B cell (primary cell): ENCODE data around the gene MNAT1. TPM values are rescaled to one million over a fixed set of nuclear protein-coding genes. Genes with fewer than 3 reads are reported as not detected.

ENCODE experiments used
- ATAC-seq: fragments of 200-7000 bp; cut with Tn5 transposase; one replicate; pipeline ENCODE4 v1.10.0; 2021; ENCODE audit warnings: low read depth, mild to moderate bottlenecking, moderate number of reproducible peaks, moderate library complexity
- CTCF ChIA-PET: fragments of 350-600 bp; sonication (Branson Sonifier 250); formaldehyde crosslinking; loops from one replicate; lab custom pipeline; 2021; ENCODE audit warnings: antibody characterized with exemption, inconsistent platforms; lab: Charles Lee
- POLR2A ChIA-PET: fragments of 350-600 bp; sonication (Branson Sonifier 250); formaldehyde crosslinking; loops from one replicate; lab custom pipeline; 2021; ENCODE audit warnings: antibody characterized with exemption; lab: Charles Lee
- DNase-seq: peaks from one replicate; pipeline ENCODE4 v3.0.0; 2013
- H2AFZ ChIP-seq: 2 replicates; pipeline ENCODE4 v1.6.1; 2012; ENCODE audit warnings: mild to moderate bottlenecking, low read depth, low read length; ENCODE audit not compliant: insufficient read depth, poor library complexity, severe bottlenecking
- H3K27ac ChIP-seq, 2 donors: 1 replicate in 1 of 2; 2 replicates in 1 of 2; pipeline ENCODE4 v1.5.1; 2012 to 2013; ENCODE audit warnings: low read length in 2 of 2, mild to moderate bottlenecking in 2 of 2, moderate library complexity in 1 of 2
- H3K27me3 ChIP-seq, 4 experiments: fragments of 200-600 bp in 1 of 4; sonication (generic) in 1 of 4; replicated peaks in 1 of 4; 1 replicate in 2 of 4; 2 replicates in 2 of 4; pipeline versions ENCODE4 v1.6.1 to v1.7.0; 2013 to 2016; ENCODE audit warnings: low read length in 3 of 4, mild to moderate bottlenecking in 2 of 4, mixed read lengths in 1 of 4, moderate library complexity in 1 of 4; ENCODE audit not compliant: insufficient read depth in 4 of 4, control insufficient read depth in 3 of 4; ENCODE audit errors: control extremely low read depth in 1 of 4
- H3K36me3 ChIP-seq, 2 experiments: replicated peaks in 1 of 2; 1 replicate in 1 of 2; 2 replicates in 1 of 2; pipeline versions ENCODE4 v1.6.1 to v1.7.1; 2013; ENCODE audit warnings: low read length in 1 of 2; ENCODE audit not compliant: insufficient read depth in 2 of 2, control insufficient read depth in 1 of 2; ENCODE audit errors: control extremely low read depth in 1 of 2, extremely low read depth in 1 of 2
- H3K4me1 ChIP-seq, 2 donors: fragments of 200-600 bp in 1 of 2; sonication (generic) in 1 of 2; 1 replicate in 1 of 2; 2 replicates in 1 of 2; pipeline versions ENCODE4 v1.5.1 to v1.6.1; 2013 to 2017; ENCODE audit warnings: low read length in 2 of 2; ENCODE audit not compliant: control insufficient read depth in 2 of 2, insufficient read depth in 2 of 2
- H3K4me2 ChIP-seq: replicated peaks from 2 replicates; pipeline ENCODE3; 2012; ENCODE audit warnings: mild to moderate bottlenecking, low read depth, low read length; ENCODE audit not compliant: poor library complexity, severe bottlenecking
- H3K4me3 ChIP-seq, 5 experiments: fragments of 200-600 bp in 1 of 5; sonication (generic) in 1 of 5; 1 replicate in 3 of 5; 2 replicates in 2 of 5; pipeline versions ENCODE4 v1.5.1 to v1.7.0; 2011 to 2016; ENCODE audit warnings: low read length in 4 of 5, mild to moderate bottlenecking in 4 of 5, low read depth in 2 of 5, control low read depth in 1 of 5, moderate library complexity in 1 of 5; ENCODE audit not compliant: insufficient read depth in 1 of 5; ENCODE audit errors: control extremely low read depth in 1 of 5, extremely low read depth in 1 of 5
- H3K79me2 ChIP-seq: fragments of 200-600 bp; sonication (generic); one replicate; pipeline ENCODE4 v1.6.0; 2016; ENCODE audit warnings: low read length; ENCODE audit not compliant: control insufficient read depth, insufficient read depth
- H3K9ac ChIP-seq: fragments of 200-600 bp; sonication (generic); 2 replicates; pipeline ENCODE4 v1.6.1; 2017; ENCODE audit warnings: mild to moderate bottlenecking, low read length, moderate library complexity
- H3K9me3 ChIP-seq, 3 donors: one replicate each; pipeline versions ENCODE4 v1.6.1 to v1.7.1; 2013; ENCODE audit warnings: low read length in 2 of 3; ENCODE audit not compliant: control insufficient read depth in 2 of 3, insufficient read depth in 1 of 3; ENCODE audit errors: control extremely low read depth in 1 of 3
- H4K20me1 ChIP-seq: 2 replicates; pipeline ENCODE4 v1.6.0; 2012; ENCODE audit warnings: mild to moderate bottlenecking, low read length; ENCODE audit not compliant: insufficient read depth, control insufficient read depth, poor library complexity, severe bottlenecking
- H3K27ac Mint-ChIP-seq: one replicate; pipeline ENCODE4 v1.8.0; 2021; ENCODE audit warnings: mixed read lengths
- H3K27me3 Mint-ChIP-seq: one replicate; pipeline ENCODE4 v1.8.0; 2021; ENCODE audit warnings: mixed read lengths
- H3K4me1 Mint-ChIP-seq: one replicate; pipeline ENCODE4 v1.8.0; 2021; ENCODE audit warnings: mixed read lengths
- H3K4me3 Mint-ChIP-seq: one replicate; pipeline ENCODE4 v1.8.0; 2021; ENCODE audit warnings: mixed read lengths
- H3K9me3 Mint-ChIP-seq: one replicate; pipeline ENCODE4 v1.8.0; 2022; ENCODE audit warnings: mixed read lengths; ENCODE audit not compliant: insufficient read depth
- EZH2 ChIP-seq: IDR thresholded peaks from 2 replicates; pipeline ENCODE4 v1.6.1; 2012; ENCODE audit warnings: borderline replicate concordance, low read depth, mild to moderate bottlenecking, moderate library complexity, low read length; ENCODE audit not compliant: insufficient read depth, poor library complexity, severe bottlenecking
- WGBS: methylation state at CpG from one replicate; pipeline ENCODE4 v1.1.5; 2013; ENCODE audit warnings: missing lambda C conversion rate; ENCODE audit not compliant: insufficient coverage; 5-methylcytosine and 5-hydroxymethylcytosine counted together
- intact Hi-C: fragments of 100-400 bp; cut with micrococcal nuclease; formaldehyde crosslinking; loops from one replicate; pipeline ENCODE4 v1.10.0; 2022
- polyA plus RNA-seq: library from polyadenylated mRNA; depleted of rRNA; stranded (reverse); fragments of >200 nt; gene quantifications from 2 replicates; pipeline ENCODE4 v1.2.3, GENCODE V29; 2012
- total RNA-seq, 2 donors: library from RNA; stranded (reverse); fragments of 120-200 nt in 1 of 2; gene quantifications; 1 replicate in 1 of 2; 2 replicates in 1 of 2; pipeline versions ENCODE4 v1.2.3 to v1.2.4, GENCODE V29; 2013 to 2022
- TF ChIP-seq, protein P1 (sequence below): fragments of 200-600 bp; IDR thresholded peaks from one replicate; pipeline ENCODE4 v1.8.0; 2022; ENCODE audit warnings: antibody characterized with exemption, mild to moderate bottlenecking

Gene MNAT1
- total and polyA plus RNA-seq, 2 donors (not counting 1 experiment from before 2014, with no cell fraction given), result 15.2 to 28.2 TPM

DNA sequence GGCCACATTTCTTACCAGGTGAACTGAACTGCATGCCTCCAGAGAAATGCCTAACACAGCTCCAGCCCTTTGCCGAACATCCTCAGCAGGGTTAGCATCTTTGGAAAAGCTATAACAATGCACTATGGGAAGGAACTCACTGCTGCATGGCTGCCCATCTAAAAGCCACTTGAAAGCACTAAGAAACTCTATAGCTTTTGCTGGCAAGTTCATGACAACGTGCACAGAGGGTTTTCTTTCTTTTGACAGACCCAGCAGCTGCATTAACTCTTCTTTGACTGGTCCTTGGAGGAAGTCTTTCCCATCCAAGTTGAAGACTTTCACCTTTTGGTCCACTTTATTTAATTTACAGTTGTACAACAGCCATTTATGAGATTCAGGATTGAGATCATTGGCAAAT, 241.0 kb downstream of the MNAT1 start:
- no peak for TF ChIP-seq EZH2
- TF ChIP-seq, protein P1, sequence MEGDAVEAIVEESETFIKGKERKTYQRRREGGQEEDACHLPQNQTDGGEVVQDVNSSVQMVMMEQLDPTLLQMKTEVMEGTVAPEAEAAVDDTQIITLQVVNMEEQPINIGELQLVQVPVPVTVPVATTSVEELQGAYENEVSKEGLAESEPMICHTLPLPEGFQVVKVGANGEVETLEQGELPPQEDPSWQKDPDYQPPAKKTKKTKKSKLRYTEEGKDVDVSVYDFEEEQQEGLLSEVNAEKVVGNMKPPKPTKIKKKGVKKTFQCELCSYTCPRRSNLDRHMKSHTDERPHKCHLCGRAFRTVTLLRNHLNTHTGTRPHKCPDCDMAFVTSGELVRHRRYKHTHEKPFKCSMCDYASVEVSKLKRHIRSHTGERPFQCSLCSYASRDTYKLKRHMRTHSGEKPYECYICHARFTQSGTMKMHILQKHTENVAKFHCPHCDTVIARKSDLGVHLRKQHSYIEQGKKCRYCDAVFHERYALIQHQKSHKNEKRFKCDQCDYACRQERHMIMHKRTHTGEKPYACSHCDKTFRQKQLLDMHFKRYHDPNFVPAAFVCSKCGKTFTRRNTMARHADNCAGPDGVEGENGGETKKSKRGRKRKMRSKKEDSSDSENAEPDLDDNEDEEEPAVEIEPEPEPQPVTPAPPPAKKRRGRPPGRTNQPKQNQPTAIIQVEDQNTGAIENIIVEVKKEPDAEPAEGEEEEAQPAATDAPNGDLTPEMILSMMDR, result no peak
- Histone ChIP-seq H3K9me3 (peaks cover 0 to 1% (median 0%) of the 10 kb centered on the region in 3 donors), H3K79me2 (no peaks in the 10 kb centered on the region), H4K20me1 (no peaks in the 10 kb centered on the region), H3K27me3 (no peaks in the 10 kb centered on the region), H3K27ac (no peak overlapping the region), H3K4me1 (peaks cover 5 to 8% of the 10 kb centered on the region in 2 donors), H3K36me3 (peaks cover 0 to 5% of the 10 kb centered on the region in 2 experiments), H3K4me2 (no peak overlapping the region), H3K9ac (no peak overlapping the region), H3K4me3 (no peak overlapping the region), H2AFZ (no peak overlapping the region)
- intact Hi-C loops, result no loop called here
- DNase-seq (no peak), ATAC-seq (no peak)
- POLR2A ChIA-PET, result no interaction called here
- H3K9me3 Mint-ChIP-seq, result no peaks in the 10 kb centered on the region
- 100% methylated on average over 1 of the region's 2 CpGs for WGBS
- no peak overlapping the region for H3K27ac Mint-ChIP-seq
- CTCF ChIA-PET, result no interaction called here
- no peaks in the 10 kb centered on the region for H3K27me3 Mint-ChIP-seq
- H3K4me1 Mint-ChIP-seq, result peaks cover 12% of the 10 kb centered on the region
- no peak overlapping the region for H3K4me3 Mint-ChIP-seq

DNA sequence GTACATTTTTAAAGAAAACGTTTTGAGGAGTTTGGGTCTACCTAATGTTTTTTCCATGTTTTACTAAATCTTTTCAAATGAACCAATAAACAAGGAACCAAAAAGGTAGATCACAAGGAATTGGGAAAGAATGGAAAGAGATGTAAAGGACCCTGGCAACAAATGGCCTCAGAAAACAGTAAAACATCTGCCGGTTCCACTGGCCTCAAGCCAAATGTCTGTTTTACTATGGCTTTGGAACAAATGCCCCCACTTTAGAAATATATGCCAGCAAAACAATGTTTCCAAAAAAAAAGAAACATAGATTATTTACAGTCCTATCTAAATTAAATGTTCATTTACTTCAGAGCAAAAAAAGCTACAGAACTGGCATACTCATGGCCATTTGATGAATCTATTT, 243.3 kb downstream of the MNAT1 start:
- WGBS, result 100% methylated on average over 1 of the region's 2 CpGs
- Histone ChIP-seq H3K79me2 (no peaks in the 10 kb centered on the region), H3K9me3 (no peaks in the 10 kb centered on the region), H3K4me1 (peaks cover 15 to 18% of the 10 kb centered on the region in 2 donors), H3K36me3 (peaks cover 0 to 5% of the 10 kb centered on the region in 2 experiments), H3K9ac (no peak overlapping the region), H4K20me1 (no peaks in the 10 kb centered on the region), H3K4me2 (no peak overlapping the region), H3K27ac (no peak overlapping the region), H2AFZ (no peak overlapping the region), H3K4me3 (no peak overlapping the region), H3K27me3 (no peaks in the 10 kb centered on the region)
- Mint-ChIP-seq H3K9me3 (no peaks in the 10 kb centered on the region), H3K4me1 (peaks cover 15% of the 10 kb centered on the region), H3K27me3 (no peaks in the 10 kb centered on the region), H3K4me3 (no peak overlapping the region), H3K27ac (no peak overlapping the region)
- ChIA-PET POLR2A (no interaction called here), CTCF (no interaction called here)
- no peak for TF ChIP-seq EZH2
- TF ChIP-seq, protein P1, result no peak
- no peak for DNase-seq
- intact Hi-C loops, result no loop called here
- no peak for ATAC-seq
